Activated CD8-positive, alpha-beta memory T cell treated with anti-CD3 and anti-CD28 coated beads for 1 hour (primary cell): Measurements from ENCODE around the gene ATP8B3.
"Not testable (repeated sequence)": the region's sequence is repeated elsewhere in the genome, so short reads cannot be mapped to it uniquely, and the experiment has no call there.

ENCODE experiments used
- DNase-seq, 2 donors: peaks; one replicate each; pipeline ENCODE4 v3.0.0-alpha.2; 2020; ENCODE audit warnings: low read depth in 1 of 2; ENCODE audit errors: extremely low read depth in 1 of 2

The ATP8B3 gene

GRCh38 chr19:1799695-1800342 is 12.3 kb downstream of the ATP8B3 start:
- DNase-seq: no peak

GRCh38 chr19:1797313-1797712 is 14.8 kb downstream of the ATP8B3 start:
- DNase-seq: not testable (repeated sequence)

GRCh38 chr19:1796395-1797142 is 15.5 kb downstream of the ATP8B3 start:
- no peak for DNase-seq

- DNase-seq: no peak
Observed at GRCh38 chr19:1794424-1795172, 17.5 kb downstream of the ATP8B3 start.

DNA sequence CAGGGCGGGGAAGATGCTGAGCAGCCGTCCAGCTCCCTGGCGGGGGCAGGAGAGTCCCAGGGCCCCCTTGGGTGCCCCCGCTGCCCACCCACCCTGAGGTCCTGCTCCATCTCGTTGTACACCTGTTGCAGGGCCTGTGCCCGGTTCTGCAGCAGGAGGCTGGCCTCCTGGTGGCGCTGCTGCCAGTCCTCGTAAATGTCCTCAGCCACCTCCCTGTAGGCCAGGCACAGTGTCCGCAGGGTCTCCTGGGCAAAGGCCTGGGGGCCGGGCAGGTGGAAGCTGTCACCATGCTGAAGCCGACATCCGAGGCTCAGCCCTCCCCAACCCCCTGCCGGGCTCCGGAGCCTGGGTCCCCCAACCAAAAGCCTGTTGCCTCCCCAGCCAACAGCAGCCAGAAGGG is 20.2 kb downstream of the ATP8B3 start:
- DNase-seq: no peak

- DNase-seq: no peak
Observed at GRCh38 chr19:1790054-1790792, 21.9 kb downstream of the ATP8B3 start.

DNA sequence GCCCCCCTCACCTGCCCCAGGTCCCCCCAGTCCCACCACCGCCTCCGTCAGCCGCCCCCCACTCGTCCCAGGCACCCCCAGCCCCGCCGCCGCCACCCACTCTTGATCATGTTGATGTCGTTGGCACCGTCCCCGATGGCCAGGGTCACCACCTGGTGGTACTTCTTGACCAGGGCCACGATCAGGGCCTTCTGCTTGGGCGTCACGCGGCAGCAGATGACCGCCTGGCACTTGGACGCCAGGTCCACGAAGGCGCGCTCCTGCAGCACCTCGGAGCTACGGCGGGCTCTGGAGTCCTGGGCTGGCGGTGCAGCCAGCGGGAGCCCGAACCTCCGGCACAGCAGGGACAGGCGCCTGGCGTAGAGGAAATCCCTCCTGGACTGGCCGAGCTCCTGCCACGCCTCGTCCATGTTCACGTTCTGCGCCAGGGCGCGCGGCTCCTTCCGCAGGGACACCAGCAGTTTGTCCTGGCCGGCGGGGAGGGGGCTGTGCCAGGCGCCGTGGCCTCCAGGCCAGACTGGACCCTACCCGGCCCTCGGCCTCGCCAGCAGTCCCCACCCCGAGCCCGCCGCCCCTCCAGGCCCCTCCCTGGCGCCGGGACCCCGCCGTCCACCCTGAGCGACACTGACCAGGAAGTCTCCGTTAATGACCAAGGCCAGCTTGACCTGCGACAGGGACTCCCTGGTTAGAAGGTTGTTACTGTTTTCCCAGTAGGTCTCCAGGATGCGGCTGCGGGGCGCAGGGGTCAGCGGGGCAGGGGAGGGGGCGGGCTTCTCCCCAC is 22.6 kb downstream of the ATP8B3 start:
- no peak for DNase-seq

DNA sequence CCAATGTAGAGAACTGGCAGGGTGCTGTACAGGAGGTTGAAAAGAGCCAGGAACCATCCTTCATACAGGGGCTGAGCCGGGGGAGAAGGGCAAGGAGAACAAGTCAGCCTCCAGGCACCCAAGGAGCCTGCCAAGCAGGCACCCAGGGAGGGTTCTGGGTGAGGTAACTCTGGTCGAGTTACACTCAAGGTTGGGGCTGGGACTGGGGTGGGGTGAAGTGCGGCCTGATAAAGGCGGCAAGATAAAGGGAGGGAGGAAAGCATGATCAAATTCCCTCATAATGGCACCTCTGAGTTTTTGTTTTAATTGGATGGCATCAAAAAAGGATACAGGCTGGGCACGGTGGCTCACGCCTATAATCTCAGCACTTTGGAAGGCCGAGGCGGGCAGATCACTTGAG is 25.0 kb downstream of the ATP8B3 start:
- no peak for DNase-seq

GRCh38 chr19:1786668-1787067 is 25.4 kb downstream of the ATP8B3 start:
- DNase-seq: no peak

GRCh38 chr19:1785310-1785709 is 26.8 kb downstream of the ATP8B3 start:
- DNase-seq: no peak

- no peak for DNase-seq
Observed at GRCh38 chr19:1783874-1784273, 28.2 kb downstream of the ATP8B3 start.

GRCh38 chr19:1783354-1783753 is 28.7 kb downstream of the ATP8B3 start:
- no peak for DNase-seq

- no peak for DNase-seq
Observed at GRCh38 chr19:1782521-1782920, 29.6 kb downstream of the ATP8B3 start.

DNA sequence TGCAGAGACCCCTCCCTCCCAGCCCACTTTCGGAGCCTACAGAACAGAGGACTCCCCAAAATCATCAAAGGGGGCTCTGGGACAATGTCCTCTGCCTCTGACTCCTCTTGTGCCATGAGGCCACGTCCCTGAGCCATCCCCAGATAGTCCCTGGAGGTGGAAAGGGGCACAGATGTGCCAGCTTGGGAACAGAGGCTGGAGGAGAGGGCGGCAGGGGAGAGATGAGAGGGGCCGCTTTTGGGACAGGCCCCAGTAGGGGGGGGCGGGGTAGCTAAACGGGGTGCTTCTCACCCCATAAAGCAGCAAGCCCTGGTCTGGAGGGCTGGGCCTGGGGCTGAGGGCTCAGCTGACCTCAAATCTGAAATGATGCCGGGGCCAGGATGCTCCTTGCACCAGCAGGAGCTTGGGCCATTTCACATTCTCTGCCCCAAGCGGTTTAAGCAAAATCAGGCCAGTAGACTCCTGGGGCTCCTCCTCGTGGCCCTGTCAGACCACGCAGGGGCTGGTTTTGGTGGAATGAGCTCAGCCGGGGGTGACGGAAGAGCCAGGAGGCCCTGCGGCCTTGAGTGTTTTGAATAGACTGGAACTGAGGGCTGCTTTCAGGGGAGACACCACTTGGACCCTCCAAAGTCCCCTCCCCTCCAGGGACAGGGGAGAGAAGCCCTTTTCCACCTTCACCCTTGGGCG is 31.7 kb downstream of the ATP8B3 start:
- no peak for DNase-seq

GRCh38 chr19:1779574-1779973 is 32.5 kb downstream of the ATP8B3 start:
- no peak for DNase-seq

DNA sequence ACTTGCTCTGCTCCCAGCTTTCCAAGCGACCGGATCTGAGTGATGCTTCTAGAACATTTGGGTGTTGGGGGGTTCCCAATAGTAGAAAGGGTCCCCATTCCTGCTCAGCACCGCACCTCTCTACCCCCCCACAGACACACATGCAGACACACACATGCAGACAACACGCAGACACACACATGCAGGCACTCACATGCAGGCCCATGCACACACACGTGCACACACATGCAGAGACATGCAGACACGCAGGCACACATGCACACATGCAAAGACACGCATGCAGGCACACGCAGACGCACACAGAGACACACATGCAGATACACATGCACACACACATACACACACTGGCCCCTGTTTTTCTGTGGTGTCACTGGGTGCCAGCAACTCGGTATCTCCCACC is 34.9 kb downstream of the ATP8B3 start:
- no peak for DNase-seq

DNA sequence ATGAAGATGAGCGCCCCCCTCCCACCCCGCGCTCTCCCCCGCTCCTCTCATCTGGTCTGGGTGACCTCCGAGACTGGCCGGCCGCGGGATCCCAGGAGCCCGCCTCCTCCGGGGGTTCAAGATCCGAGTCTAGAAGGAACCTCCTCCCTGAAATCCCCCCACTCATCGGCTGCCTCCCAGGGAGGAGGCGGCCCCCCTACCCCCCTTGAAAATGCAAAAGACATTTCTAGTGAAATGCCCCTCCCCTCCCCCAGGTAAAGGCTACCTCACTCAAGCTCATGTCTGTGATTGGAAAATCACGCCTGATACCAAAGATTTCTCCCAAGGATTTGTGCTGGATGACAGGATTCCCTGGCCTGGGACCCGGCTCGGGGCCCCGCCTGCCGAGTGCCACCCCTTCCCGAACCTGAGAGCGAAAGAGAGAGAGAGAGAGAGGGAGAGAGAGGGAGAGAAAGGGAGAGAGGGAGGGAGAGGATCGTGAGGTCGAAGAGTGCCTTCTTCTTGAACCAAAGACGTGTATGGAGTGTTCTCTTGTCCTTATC is 35.4 kb downstream of the ATP8B3 start:
- no peak for DNase-seq

- no peak for DNase-seq
Observed at GRCh38 chr19:1775951-1776605, 36.0 kb downstream of the ATP8B3 start.
